GM10266 (cell line): ENCODE measurements around the gene PREX1.

Source experiments
- DNase-seq: peaks from one replicate; pipeline ENCODE4 v3.0.0; 2012; ENCODE audit errors: extremely low spot score
- TF ChIP-seq, protein P1 (sequence below): IDR thresholded peaks from 2 replicates; pipeline ENCODE4 v1.5.1; 2012; ENCODE audit warnings: mild to moderate bottlenecking, low read depth; ENCODE audit not compliant: control insufficient read depth, insufficient read depth; ENCODE audit errors: missing control alignments

PREX1 gene

GRCh38 chr20:48686238-48687116, 141.3 kb downstream of the PREX1 start:
- TF ChIP-seq, protein P1, sequence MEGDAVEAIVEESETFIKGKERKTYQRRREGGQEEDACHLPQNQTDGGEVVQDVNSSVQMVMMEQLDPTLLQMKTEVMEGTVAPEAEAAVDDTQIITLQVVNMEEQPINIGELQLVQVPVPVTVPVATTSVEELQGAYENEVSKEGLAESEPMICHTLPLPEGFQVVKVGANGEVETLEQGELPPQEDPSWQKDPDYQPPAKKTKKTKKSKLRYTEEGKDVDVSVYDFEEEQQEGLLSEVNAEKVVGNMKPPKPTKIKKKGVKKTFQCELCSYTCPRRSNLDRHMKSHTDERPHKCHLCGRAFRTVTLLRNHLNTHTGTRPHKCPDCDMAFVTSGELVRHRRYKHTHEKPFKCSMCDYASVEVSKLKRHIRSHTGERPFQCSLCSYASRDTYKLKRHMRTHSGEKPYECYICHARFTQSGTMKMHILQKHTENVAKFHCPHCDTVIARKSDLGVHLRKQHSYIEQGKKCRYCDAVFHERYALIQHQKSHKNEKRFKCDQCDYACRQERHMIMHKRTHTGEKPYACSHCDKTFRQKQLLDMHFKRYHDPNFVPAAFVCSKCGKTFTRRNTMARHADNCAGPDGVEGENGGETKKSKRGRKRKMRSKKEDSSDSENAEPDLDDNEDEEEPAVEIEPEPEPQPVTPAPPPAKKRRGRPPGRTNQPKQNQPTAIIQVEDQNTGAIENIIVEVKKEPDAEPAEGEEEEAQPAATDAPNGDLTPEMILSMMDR: no peak
- no peak for DNase-seq

DNA sequence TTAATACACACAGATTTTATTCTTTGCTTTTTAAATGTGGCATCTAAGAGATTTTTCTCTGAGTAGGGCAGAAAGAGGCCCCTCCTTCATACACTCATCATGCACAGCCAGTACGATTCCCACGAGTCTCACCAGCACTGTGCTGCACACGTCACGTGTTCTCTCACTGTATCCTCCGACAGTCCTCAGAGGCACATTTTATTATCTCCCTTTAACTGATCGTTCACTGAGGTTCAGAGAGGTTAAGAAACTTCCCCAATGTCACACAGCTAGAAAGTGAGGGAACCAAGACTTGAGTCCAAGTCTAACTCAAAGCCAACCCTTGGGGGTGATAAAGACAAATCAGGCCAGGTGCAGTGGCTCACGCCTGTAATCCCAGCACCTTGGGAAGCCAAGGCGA, 142.5 kb downstream of the PREX1 start:
- TF ChIP-seq, protein P1: no peak
- no peak for DNase-seq

DNA sequence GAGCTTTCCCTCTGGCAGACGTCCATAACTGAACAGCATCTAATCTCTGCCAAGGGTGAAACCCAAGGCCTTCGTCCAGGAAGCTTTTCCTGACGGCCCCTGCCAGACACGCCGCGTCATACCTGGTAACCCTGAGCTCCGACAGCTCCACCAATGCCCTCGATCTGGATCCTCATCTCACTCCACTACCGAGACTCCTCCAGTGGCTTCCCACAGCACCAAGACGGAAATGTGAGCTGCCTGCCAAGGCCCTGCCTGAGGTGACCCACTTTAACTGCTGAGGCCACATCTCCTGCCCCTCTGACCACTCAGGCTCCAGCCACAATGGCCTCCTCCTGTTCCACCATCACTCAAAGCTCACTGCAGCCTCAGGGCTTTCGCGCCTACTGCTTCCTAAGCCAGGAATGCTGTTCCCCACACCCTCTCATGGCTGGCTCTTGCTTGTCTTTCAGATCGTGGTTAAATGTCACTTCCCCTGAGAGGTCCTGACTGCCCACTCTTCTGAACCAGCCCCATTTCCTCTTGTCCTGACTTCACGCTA, 143.2 kb downstream of the PREX1 start:
- no peak for DNase-seq
- TF ChIP-seq, protein P1: no peak

- TF ChIP-seq, protein P1: no peak
- DNase-seq: no peak
Measured at GRCh38 chr20:48683467-48684175, 144.2 kb downstream of the PREX1 start.

- no peak for DNase-seq
Measured at GRCh38 chr20:48682529-48683363, 145.1 kb downstream of the PREX1 start.

GRCh38 chr20:48681873-48682426, 145.8 kb downstream of the PREX1 start:
- TF ChIP-seq, protein P1: no peak
- DNase-seq: no peak

More at GRCh38 chr20:48682529-48683363, 145.1 kb downstream of the PREX1 start:
- TF ChIP-seq, protein P1: no peak
